Adrenal gland (tissue), 12 donors: ENCODE data around the gene KDM4C. TPM values are rescaled to one million over a fixed set of nuclear protein-coding genes. Genes with fewer than 3 reads are reported as not detected.
"Not testable (repeated sequence)": the region's sequence is repeated elsewhere in the genome, so short reads cannot be mapped to it uniquely, and the experiment has no call there.

Experiments
- DNase-seq, 7 donors: peaks; one replicate each; pipeline ENCODE4 v3.0.0-alpha.2; 2019 to 2020
- H3K27ac ChIP-seq, 5 donors: fragments of 200-600 bp; sonication (generic) in 4 of 5; 1 replicate in 3 of 5; 2 replicates in 2 of 5; pipeline versions ENCODE4 v1.5.1 to v1.8.0; 2016 to 2020; ENCODE audit warnings: mild to moderate bottlenecking in 1 of 5
- H3K27me3 ChIP-seq: fragments of 200-600 bp; 2 replicates; pipeline ENCODE4 v1.8.0; 2021
- H3K36me3 ChIP-seq, 2 donors: fragments of 200-600 bp; replicated peaks in 1 of 2; 1 replicate in 1 of 2; 2 replicates in 1 of 2; pipeline versions ENCODE4 v1.5.1 to v1.8.0; 2018 to 2022
- H3K4me1 ChIP-seq, 2 donors: fragments of 200-600 bp; replicated peaks in 1 of 2; 1 replicate in 1 of 2; 2 replicates in 1 of 2; pipeline versions ENCODE4 v1.5.1 to v1.8.0; 2018 to 2021
- H3K4me3 ChIP-seq, 4 donors: fragments of 200-600 bp; sonication (generic) in 3 of 4; one replicate each; pipeline ENCODE4 v1.5.1; 2016 to 2018
- H3K9me3 ChIP-seq, 3 donors: fragments of 200-600 bp; sonication (generic) in 1 of 3; replicated peaks in 1 of 3; 1 replicate in 2 of 3; 2 replicates in 1 of 3; pipeline versions ENCODE4 v1.5.1 to v1.8.0; 2016 to 2021
- POLR2A ChIP-seq, 2 donors: fragments of 450-650 bp; IDR thresholded peaks; one replicate each; pipeline ENCODE4 v1.6.1; 2017; ENCODE audit warnings: antibody characterized with exemption in 2 of 2, mild to moderate bottlenecking in 2 of 2, moderate library complexity in 1 of 2
- WGBS, 4 donors: extraction: QIAGEN DNeasy Blood & Tissue Kit in 2 of 4; methylation state at CpG; one replicate each; pipeline versions ENCODE4 v1.1.5 to v1.1.7; 2013 to 2017; 5-methylcytosine and 5-hydroxymethylcytosine counted together
- intact Hi-C, 2 donors: fragments of 100-400 bp; cut with DNase I; formaldehyde crosslinking; loops; one replicate each; pipeline versions ENCODE4 v1.14.1 to v1.15.0; 2022 to 2023
- polyA plus RNA-seq, 3 donors: library from polyadenylated mRNA; stranded (reverse); fragments of 200-250 nt in 2 of 3; fragments of 350-450 nt in 1 of 3; fragmentation: Illumina TruSeq in 1 of 3; extraction: RNeasy Lipid Tissue Mini Kit (QIAGEN cat#74804) in 1 of 3; gene quantifications; one replicate each; pipeline ENCODE4 v1.2.3, GENCODE V29; 2013 to 2014
- total RNA-seq, 9 donors: library from RNA; depleted of rRNA in 4 of 9; stranded (reverse); fragments of >200 nt in 4 of 9; fragments of 120-200 nt in 1 of 9; fragmentation: NEBNext Ultra II Directional in 1 of 9; extraction: Animal tissue kit (Norgen Biotek cat#: 25700) in 1 of 9; gene quantifications; one replicate each; pipeline versions ENCODE4 v1.1.0 to v1.2.4, GENCODE V29; 2013 to 2023
- TF ChIP-seq, protein P1 (sequence below), 6 experiments: fragments of 450-650 bp in 4 of 6; fragments of 200-600 bp in 2 of 6; sonication (generic) in 1 of 6; IDR thresholded peaks; 1 replicate in 5 of 6; 2 replicates in 1 of 6; pipeline versions ENCODE4 v1.5.1 to v1.8.0; 2016 to 2021; ENCODE audit warnings: antibody characterized with exemption in 6 of 6, mild to moderate bottlenecking in 2 of 6, moderate library complexity in 1 of 6
- donor health status: healthy with polysubstance abuse.
- donor health status: Bipolar disorder and iron deficiency.
- donor health status: DM: yes; HTN: yes; CAD: no.
- donor health status: DM: no; HTN: no; CAD: no.
- donor health status: DM: no; HTN: no; CAD: no.
- donor health status: DM: yes; HTN: yes; CAD: no.

The KDM4C gene
- total and polyA plus RNA-seq, 12 donors = 7.9 to 33.4 (median 23.3) TPM

DNA sequence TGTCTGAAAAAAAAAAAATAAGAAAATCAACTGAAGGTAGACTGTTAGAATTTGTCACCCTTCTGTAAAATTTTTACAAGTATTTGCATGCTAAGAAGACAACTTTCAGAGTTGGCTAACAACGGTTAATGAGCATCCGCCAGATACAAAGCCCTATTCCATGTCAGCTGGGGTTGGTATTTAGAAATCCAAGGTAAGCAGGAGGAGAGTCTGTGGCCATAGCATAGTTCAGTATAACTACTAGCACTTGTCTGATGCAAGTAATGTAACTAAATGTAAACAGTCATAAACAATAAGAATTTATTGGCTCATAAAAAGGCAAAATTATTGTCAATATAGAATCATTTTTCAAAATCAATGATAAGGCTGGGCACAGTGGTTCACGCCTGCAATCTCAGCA, 45.7 kb upstream of the KDM4C start:
- 81 to 84% (median 83%) methylated on average over 3 of the region's 3 CpGs for WGBS, 4 donors
- H3K4me3 ChIP-seq = no peak overlapping the region
- H3K9me3 ChIP-seq = no peaks in the 10 kb centered on the region
- DNase-seq = no peak
- H3K36me3 ChIP-seq = no peaks in the 10 kb centered on the region
- no peak for TF ChIP-seq POLR2A (IDR thresholded peaks at IDR 0.05)
- TF ChIP-seq, protein P1, sequence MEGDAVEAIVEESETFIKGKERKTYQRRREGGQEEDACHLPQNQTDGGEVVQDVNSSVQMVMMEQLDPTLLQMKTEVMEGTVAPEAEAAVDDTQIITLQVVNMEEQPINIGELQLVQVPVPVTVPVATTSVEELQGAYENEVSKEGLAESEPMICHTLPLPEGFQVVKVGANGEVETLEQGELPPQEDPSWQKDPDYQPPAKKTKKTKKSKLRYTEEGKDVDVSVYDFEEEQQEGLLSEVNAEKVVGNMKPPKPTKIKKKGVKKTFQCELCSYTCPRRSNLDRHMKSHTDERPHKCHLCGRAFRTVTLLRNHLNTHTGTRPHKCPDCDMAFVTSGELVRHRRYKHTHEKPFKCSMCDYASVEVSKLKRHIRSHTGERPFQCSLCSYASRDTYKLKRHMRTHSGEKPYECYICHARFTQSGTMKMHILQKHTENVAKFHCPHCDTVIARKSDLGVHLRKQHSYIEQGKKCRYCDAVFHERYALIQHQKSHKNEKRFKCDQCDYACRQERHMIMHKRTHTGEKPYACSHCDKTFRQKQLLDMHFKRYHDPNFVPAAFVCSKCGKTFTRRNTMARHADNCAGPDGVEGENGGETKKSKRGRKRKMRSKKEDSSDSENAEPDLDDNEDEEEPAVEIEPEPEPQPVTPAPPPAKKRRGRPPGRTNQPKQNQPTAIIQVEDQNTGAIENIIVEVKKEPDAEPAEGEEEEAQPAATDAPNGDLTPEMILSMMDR (IDR thresholded peaks at IDR 0.05) = no peak
- H3K27me3 ChIP-seq = no peaks in the 10 kb centered on the region
- no peak overlapping the region for H3K27ac ChIP-seq
- intact Hi-C loops = no loop called here
- H3K4me1 ChIP-seq = no peaks in the 10 kb centered on the region

DNA sequence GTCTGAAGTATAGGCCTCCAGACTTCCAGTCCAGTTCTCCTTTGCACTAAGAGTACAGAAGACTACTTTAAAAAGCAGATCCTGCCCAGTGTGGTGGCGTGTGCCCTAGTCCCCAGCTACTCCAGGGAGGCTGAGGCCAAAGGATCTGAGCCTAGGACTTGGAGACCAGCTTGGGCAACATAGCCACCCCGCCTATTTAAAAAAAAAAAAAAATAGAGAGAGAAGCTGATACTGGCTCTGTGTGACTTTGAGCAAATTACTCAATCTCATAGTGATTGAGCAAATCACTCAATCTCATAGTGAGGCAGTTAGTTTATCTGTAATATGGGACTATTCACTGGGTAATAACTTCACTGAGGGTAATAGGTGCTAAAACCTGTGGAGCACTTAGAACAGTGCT, 43.6 kb upstream of the KDM4C start:
- no peaks in the 10 kb centered on the region for H3K9me3 ChIP-seq
- no peaks in the 10 kb centered on the region for H3K36me3 ChIP-seq
- no peak overlapping the region for H3K27ac ChIP-seq
- DNase-seq = no peak
- intact Hi-C loops = no loop called here
- 85 to 95% (median 91%) methylated on average over 2 of the region's 2 CpGs for WGBS, 4 donors
- no peaks in the 10 kb centered on the region for H3K27me3 ChIP-seq
- no peaks in the 10 kb centered on the region for H3K4me1 ChIP-seq
- no peak overlapping the region for H3K4me3 ChIP-seq
- TF ChIP-seq POLR2A (IDR thresholded peaks at IDR 0.05) = no peak
- TF ChIP-seq, protein P1 (IDR thresholded peaks at IDR 0.05) = no peak

DNA sequence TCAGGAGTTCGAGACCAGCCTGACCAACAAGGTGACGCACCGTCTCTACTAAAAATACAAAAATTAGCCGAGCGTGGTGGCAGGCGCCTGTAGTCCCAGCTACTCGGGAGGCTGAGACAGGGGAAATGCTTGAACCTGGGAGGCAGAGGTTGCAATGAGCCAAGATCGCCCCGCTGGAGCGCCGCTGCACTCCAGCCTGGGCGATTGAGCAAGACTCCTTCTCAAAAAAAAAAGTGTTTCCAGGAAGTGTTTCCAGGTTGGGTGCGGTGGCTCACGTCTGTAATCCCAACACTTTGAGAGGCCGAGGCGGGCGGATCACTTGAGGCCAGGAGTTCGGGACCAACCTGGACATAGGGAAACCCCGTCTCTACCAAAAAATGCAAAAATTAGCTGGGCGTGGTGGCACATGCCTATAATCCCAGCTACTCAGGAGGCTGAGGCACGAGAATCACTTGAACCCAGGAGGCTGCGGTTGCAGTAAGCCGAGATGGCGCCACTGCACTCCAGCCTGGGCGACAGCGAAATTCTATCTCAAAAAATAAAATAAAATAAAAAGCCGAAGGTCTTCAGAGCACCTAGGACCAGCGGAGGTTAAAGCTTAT, 42.5 kb upstream of the KDM4C start:
- H3K36me3 ChIP-seq, H3K27ac ChIP-seq, H3K9me3 ChIP-seq, H3K4me1 ChIP-seq, H3K4me3 ChIP-seq, DNase-seq, H3K27me3 ChIP-seq, intact Hi-C loops: not testable (repeated sequence)
- 87 to 94% (median 90%) methylated on average over 24 to 28 of the region's 28 CpGs for WGBS, 4 donors

DNA sequence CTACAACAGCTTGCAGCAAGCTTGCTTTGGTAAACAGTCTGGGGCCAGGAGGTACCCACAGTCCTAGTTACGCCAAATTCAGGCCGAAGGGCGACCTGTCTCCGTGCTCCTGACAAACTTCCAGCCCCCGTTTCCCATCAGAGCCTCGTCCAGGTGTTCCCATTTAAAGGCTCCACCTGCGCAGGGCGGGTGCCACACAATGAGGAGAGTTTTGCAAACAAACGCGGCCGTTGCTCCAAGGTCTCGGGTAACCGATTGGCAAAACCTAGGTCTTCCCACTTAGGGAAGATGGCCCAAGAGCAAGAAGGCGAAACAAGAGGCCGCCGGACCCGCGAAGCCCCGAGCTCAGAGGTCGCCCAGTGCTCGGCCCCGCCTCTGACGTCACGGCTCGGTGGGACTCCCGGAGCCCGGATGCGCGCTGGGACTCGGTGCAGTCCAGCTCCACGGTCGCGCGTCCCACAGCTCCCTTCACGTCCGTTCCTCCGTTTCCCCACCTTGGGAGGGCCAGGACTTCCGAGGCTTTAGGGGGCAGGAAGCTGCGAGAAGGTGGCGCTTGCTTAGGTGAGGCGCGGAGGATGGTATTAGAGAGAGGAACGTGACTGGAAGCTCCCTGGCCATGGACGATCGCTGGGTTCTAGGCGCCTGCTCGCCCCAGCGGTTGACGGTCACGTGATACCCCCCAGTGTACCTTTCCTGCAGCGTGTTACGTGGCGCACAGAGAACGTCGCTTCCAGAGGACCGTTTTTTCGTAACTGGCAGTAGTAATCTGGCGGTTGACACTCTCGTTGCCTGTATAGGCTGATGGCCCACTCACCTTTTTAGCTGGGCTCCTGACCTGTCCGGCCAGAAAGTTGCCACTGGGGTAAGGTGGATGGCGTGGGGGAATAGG, 41.8 kb upstream of the KDM4C start:
- DNase-seq = peak; percentile 32 to 73 (median 61)
- H3K27me3 ChIP-seq = no peaks in the 10 kb centered on the region
- intact Hi-C loops = no loop called here
- no peak for TF ChIP-seq POLR2A (IDR thresholded peaks at IDR 0.05)
- TF ChIP-seq, protein P1 (IDR thresholded peaks at IDR 0.05) = no peak
- 17 to 41% (median 29%) methylated on average over 19 to 61 of the region's 61 CpGs for WGBS, 4 donors
- H3K4me3 ChIP-seq = peak overlapping the region in 2 of 4 donors; percentile 15 to 52
- no peaks in the 10 kb centered on the region for H3K4me1 ChIP-seq
- peak overlapping the region in 1 of 5 donors; percentile 14 for H3K27ac ChIP-seq
- no peaks in the 10 kb centered on the region for H3K9me3 ChIP-seq
- no peaks in the 10 kb centered on the region for H3K36me3 ChIP-seq
